Activated CD4-positive, alpha-beta T cell treated with anti-CD3 and anti-CD28 coated beads, Interleukin-2, amount 50 U/mL, for 16 hours (primary cell): ENCODE measurements around the gene CD7.

Experiments used
- DNase-seq: peaks from one replicate; pipeline ENCODE4 v3.0.0-alpha.2; 2020

Gene CD7

GRCh38 chr17:82297714-82298537 is 19.5 kb downstream of the CD7 start:
- DNase-seq = peak; percentile 95

- peak; percentile 92 for DNase-seq
These were observed 20.1 kb downstream of the CD7 start for GRCh38 chr17:82297280-82297713.

DNA sequence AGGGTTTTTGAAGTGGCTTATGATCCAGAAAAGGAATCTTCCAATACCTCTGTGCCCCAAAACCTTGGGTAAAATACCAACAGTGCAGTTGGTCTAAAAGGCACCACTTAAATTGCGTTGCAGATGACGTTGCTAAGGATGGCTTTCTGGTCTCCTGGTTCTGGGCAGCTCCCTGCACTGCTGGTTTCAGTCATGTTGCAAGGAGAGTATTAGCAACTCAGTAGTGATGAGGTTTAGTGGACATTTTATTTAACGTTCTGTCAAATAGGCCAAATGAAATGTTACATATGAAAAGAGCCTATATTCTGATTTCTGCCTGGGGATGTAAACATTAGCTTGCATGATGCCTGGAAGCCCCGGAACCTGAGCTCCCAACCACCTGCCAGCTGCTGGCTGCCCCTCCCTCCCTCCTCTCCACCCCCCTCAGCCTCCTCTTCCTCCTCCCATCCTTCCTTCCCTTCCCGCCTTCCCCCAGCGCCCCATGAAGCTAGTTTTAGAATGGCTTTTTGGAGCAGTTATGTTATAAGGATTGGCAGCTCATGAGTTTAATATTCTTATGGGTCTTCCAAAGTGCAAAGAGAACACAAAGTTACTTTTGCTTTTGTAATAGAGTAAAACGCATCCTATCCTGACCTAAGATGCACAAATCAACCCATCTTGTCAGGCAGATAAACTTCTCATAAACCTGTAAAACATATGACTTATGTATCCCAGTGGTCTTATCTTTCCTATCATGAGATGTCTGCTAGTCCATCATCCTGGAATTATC is 20.7 kb downstream of the CD7 start:
- DNase-seq = no peak

DNA sequence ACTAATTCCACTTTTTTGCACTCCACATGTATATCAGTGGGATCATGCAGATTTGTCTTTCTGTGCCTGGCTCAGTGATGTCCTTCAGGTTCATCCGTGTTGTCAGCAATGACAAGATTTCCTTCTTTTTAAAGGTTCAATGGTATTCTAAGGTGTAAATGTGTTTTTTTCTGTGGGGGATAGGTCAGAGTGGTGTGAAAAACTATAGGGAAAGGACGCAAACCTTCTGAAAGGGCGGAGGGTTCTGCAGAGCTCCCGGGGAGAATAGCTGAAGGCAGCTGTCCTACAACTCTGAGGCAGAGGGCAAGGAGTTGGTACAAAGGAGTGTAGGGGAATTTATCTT is 22.0 kb downstream of the CD7 start:
- DNase-seq = no peak

DNA sequence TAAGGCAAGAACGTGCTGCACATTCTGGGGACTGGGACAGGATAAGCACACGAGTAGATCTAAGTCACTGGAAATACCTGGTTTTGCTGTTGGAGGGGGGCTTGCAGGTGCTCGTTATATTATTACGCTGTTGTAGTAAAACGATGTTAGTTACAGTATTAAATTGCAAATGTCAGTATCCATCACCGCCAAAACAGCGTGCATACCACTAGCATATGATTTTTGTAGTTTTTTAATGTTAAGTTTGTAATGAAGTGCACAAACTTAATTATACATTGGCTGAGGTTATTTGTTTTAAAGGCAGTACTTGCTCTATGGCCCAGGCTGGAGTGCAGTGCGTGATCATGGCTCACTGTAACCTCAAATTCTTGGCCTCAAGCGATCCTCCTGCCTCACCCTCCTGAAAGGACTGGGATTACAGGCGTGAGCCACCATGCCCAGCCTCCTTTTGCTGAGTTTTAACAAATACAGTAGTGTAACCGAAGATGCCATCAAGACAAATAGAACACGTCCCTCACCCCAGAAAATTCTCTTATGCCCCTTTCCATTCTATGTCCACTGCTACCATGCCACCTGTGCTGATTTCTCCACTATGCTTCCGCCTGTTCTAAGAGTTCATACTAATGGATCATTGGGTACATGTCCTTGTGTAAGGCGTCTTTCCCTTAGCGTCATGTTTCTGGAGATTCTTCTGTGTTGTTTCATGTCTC is 23.2 kb downstream of the CD7 start:
- DNase-seq = no peak

DNA sequence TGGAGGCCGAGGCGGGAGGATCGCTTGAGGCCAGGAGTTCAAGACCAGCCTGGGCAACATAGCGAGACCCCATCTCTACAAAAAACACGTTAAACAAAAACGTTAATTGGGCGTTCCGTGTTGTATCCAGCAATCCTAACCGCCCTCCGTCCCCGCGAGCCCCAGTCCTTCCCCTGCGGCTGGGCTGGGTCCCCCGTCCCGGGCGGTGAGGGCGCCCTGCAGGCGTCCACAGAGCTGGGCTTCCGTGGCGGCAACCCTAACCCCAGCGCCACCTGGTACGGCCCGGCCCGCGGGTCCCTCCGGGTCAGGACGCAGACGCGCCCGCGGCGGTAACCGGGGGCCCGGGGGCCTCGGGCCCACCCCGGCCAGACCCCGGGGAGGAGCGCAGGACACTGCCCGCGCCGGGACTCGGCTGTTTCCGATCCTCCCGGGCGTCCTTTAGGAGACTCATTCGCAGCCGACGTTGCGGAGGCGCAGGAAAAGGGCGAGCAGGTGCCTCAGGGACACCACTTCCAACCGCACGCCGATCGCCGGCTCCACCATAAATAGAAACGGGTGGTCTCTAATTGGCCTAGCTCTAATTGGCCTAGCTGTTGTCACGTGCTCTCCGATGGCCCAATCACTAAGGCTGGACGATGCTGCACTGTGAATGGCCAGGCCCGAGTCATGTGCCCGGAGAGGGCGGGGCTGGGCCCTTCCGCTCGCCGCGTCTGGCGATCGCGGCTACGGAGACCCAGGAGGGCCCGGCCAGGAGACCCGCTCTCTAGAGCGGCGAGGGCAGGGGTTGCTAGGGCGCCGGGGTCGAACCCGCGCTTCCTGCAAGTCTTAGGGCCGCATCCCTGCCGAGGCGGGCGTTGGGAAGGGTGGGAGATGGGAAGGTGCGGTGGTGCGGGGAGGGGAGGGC is 24.9 kb downstream of the CD7 start:
- DNase-seq = peak; percentile 98

DNA sequence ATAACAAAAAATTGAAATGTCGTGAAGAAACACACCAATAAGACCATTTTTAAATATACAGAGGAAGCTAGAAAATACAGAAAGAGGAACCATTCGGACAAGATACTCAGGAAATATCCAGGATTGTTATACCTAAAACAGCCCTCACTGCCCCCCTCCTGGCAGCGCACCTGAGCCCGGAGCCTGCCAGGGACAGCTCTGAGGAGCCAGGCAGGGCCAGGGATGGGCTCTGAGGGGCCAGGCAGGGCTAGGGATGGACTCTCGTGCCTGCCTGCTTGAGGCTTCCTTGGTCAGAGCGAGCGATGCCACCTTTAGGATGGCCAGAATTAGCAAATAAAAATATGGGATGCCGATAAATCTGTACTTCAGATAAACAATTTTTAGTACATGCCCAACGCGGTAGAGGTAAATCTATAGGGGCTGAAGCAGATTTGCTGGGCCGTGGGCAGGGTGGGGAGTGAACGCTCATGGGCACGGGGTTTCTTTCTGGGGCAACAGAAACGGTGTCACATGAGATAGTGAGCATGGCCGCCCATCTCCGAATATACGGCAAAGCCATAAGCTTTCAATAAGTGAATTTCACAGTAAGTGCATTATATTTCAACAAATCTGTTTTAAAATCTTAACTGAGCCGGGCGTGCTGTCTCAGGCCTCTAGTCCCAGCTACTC is 25.7 kb downstream of the CD7 start:
- DNase-seq = no peak

DNA sequence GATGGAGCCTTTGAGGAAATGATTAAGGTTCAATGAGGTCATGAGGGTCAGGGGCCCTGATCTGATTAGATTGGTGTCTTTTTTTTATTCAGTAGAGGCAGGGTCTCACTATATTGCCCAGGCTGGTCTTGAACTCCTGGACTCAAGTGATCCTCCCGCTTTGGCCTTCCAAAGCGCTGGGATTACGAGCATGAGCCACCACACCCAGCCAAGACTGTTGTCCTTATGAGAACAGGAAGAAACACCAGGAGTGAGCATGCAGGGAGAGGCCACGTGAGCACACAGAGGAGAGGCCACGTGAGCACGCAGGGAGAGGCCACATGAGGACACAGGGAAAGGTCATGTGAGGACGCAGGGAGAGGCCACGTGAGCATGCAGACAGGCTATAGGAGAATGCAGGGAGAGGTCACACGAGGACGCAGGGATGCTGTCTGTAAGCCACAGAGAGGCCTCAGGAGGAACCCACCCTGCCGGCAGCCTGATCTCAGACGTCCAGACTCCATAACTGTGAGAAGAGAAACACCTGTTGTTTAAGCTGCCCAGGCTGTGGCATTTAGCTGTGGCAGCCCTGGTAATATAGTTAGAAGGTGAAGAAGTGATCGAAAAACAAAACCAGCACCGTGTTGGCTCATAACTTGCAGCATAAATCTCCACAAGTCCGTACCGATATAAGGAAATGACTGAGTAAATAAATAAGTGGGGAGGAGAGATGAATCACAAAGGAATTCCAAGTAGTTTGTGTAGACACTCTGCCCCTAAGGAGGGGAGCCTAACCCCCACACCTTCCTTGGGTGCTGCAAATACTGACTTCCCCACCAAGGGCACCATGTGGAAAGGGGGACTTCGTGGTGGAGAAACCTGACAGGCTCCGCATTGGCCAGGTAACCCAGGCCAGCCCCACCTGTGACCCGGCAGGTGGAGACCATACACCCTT is 29.3 kb downstream of the CD7 start:
- no peak for DNase-seq

GRCh38 chr17:82287013-82287867 is 30.2 kb downstream of the CD7 start:
- no peak for DNase-seq

GRCh38 chr17:82285141-82285540 is 32.3 kb downstream of the CD7 start:
- no peak for DNase-seq

DNA sequence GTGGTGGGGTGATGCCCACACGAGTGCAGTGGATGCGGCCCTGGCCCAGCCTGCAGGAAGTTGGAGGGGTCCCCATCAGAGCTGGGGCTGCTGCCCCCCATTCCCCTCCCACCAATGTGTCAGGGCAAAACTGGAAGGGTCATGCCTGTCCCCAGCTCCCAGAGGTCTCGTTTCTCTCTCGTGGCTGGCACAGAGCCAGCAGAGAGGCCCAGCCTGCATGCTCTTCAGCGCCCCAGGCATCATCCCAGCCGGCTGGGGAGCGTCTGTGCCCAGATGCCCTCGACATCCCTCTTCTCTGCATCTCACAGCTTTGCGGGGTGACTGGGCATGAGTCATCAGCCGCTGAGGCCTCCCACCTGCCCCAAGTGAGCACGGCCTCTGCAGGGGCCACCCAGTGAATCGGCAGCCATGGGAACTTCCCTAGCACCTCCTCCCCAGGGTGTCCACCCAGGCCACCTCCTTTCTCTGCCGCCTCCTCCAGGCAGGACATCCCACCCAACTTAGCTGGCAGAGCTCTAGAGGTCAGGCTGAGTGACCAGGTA is 34.1 kb downstream of the CD7 start:
- DNase-seq = peak; percentile 41

DNA sequence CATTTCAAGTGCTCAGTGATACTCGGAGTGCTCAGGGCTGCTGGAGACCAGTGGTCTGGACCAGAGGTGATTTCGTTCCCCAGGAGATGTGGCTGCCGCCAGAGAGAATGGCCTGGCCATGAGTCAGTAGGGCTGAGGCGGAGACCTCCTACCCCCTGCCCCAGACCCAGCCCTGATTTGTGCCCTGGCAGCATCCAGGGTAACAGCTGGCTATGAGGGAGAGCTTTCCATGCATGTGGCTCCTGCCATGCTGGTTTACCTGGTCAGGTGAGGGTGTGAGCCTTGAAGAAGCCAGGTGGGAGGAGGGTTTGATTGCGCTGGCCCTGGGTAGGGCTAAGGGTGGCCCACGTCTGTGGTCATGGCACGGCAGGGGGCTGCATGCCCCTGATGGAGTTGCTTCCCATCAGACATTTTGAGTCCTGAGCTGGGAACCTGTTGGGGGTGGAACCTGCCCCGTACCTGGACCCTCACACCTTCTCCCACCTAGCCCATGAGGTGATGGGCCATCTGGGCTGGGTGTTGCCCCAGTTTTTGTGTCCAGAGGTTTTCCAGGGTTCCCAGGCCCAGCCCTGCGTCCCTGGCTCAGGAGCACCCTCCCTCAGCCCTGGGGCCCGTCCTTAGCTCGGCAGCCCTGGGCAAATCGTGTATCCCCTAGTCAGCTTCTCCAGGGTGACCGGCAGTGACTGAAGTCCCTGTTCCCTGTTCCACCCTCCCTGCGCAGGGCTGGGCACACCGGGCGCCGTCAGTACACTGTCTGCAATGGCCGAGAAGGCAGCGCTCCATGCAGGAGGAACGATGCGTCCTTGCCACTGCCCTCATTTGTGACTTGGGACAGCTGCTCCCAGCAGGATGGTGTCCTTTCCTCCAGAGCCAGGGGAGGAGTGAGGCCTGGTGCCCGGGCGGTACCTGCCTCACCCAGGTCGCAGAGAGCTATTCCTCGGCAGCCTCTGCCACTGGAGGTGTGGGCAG is 34.9 kb downstream of the CD7 start:
- no peak for DNase-seq

- no peak for DNase-seq
These were observed 35.7 kb downstream of the CD7 start for GRCh38 chr17:82281502-82282238.

GRCh38 chr17:82281076-82281475 is 36.3 kb downstream of the CD7 start:
- DNase-seq = no peak

- no peak for DNase-seq
These were observed 36.9 kb downstream of the CD7 start for GRCh38 chr17:82280537-82280936.

GRCh38 chr17:82278786-82279391 is 38.5 kb downstream of the CD7 start:
- DNase-seq = no peak

GRCh38 chr17:82278308-82278707 is 39.1 kb downstream of the CD7 start:
- DNase-seq = no peak
